SK-N-SH treated with all-trans-retinoic acid at 6 μM for 48 hours (cell line): ENCODE measurements around the gene ITPKB.

Experiments used
- ATAC-seq: fragments of 200-7000 bp; cut with Tn5 transposase; 3 replicates; pipeline ENCODE4 v1.9.1; 2020; ENCODE audit warnings: mild to moderate bottlenecking, moderate library complexity
- ARNTL ChIP-seq: fragments of 450-650 bp; formaldehyde crosslinking; IDR thresholded peaks from 2 replicates; pipeline ENCODE4 v1.5.0; 2020; ENCODE audit warnings: low read depth, mild to moderate bottlenecking, moderate library complexity, borderline replicate concordance
- BACH2 ChIP-seq: fragments of 250-450 bp; sonication (Bioruptor Pico); IDR thresholded peaks from 2 replicates; pipeline ENCODE4 v1.9.0; 2021; ENCODE audit warnings: mild to moderate bottlenecking, borderline replicate concordance
- CSDC2 ChIP-seq: fragments of 250-450 bp; sonication (Bioruptor Pico); IDR thresholded peaks from 2 replicates; pipeline ENCODE4 v1.5.0; 2020; ENCODE audit warnings: mild to moderate bottlenecking, moderate library complexity
- ESRRG ChIP-seq: fragments of 250-450 bp; sonication (Bioruptor Pico); IDR thresholded peaks from 2 replicates; pipeline ENCODE4 v1.6.1; 2021; ENCODE audit warnings: mild to moderate bottlenecking
- GLIS3 ChIP-seq: fragments of 250-450 bp; sonication (Bioruptor Pico); IDR thresholded peaks from 2 replicates; pipeline ENCODE4 v1.5.0; 2020; ENCODE audit warnings: mild to moderate bottlenecking, moderate library complexity
- ISL1 ChIP-seq: fragments of 250-450 bp; sonication (Bioruptor Pico); IDR thresholded peaks from 2 replicates; pipeline ENCODE4 v2.1.2; 2022; ENCODE audit warnings: mild to moderate bottlenecking, moderate library complexity
- OSR1 ChIP-seq: fragments of 250-450 bp; sonication (Bioruptor Pico); IDR thresholded peaks from 2 replicates; pipeline ENCODE4 v1.8.0; 2022; ENCODE audit warnings: moderate library complexity, mild to moderate bottlenecking, inconsistent platforms
- PPARA ChIP-seq: fragments of 250-450 bp; sonication (Bioruptor Pico); IDR thresholded peaks from 2 replicates; pipeline ENCODE4 v1.5.0; 2020; ENCODE audit warnings: mild to moderate bottlenecking, borderline replicate concordance
- RARB ChIP-seq: fragments of 250-450 bp; sonication (Bioruptor Pico); IDR thresholded peaks from 2 replicates; pipeline ENCODE4 v1.8.0; 2021; ENCODE audit warnings: mild to moderate bottlenecking, moderate library complexity
- SNAI2 ChIP-seq: fragments of 250-450 bp; sonication (Bioruptor Pico); IDR thresholded peaks from 2 replicates; pipeline ENCODE4 v1.5.0; 2020; ENCODE audit warnings: mild to moderate bottlenecking, moderate library complexity
- TCF4 ChIP-seq: fragments of 250-450 bp; sonication (Bioruptor Pico); IDR thresholded peaks from 2 replicates; pipeline ENCODE4 v1.8.0; 2021; ENCODE audit warnings: mild to moderate bottlenecking, moderate library complexity, borderline replicate concordance
- TOX ChIP-seq: fragments of 250-450 bp; sonication (Bioruptor Pico); IDR thresholded peaks from 2 replicates; pipeline ENCODE4 v1.8.0; 2021; ENCODE audit warnings: mild to moderate bottlenecking, moderate library complexity, borderline replicate concordance
- TSHZ2 ChIP-seq: fragments of 250-450 bp; sonication (Bioruptor Pico); IDR thresholded peaks from 2 replicates; pipeline ENCODE4 v1.5.0; 2020; ENCODE audit warnings: mild to moderate bottlenecking, moderate library complexity
- ZC3H10 ChIP-seq: fragments of 250-450 bp; sonication (Bioruptor Pico); IDR thresholded peaks from 2 replicates; pipeline ENCODE4 v1.5.1; 2021; ENCODE audit warnings: mild to moderate bottlenecking, moderate library complexity
- ZFP3 ChIP-seq: fragments of 250-450 bp; sonication (Bioruptor Pico); IDR thresholded peaks from 2 replicates; pipeline ENCODE4 v1.5.0; 2020; ENCODE audit warnings: mild to moderate bottlenecking, moderate library complexity
- ZFP30 ChIP-seq: fragments of 450-650 bp; formaldehyde crosslinking; IDR thresholded peaks from 2 replicates; pipeline ENCODE4 v1.5.0; 2022; ENCODE audit warnings: mild to moderate bottlenecking, moderate library complexity
- ZNF70 ChIP-seq: fragments of 450-650 bp; formaldehyde crosslinking; IDR thresholded peaks from 2 replicates; pipeline ENCODE4 v1.5.0; 2020; ENCODE audit warnings: mild to moderate bottlenecking, moderate library complexity
- ZNF8 ChIP-seq: fragments of 450-650 bp; formaldehyde crosslinking; IDR thresholded peaks from 2 replicates; pipeline ENCODE4 v1.5.0; 2020; ENCODE audit warnings: mild to moderate bottlenecking, moderate library complexity
- TF ChIP-seq, protein P1 (sequence below): fragments of 250-450 bp; sonication (Bioruptor Pico); IDR thresholded peaks from 2 replicates; pipeline ENCODE4 v1.8.0; 2020; ENCODE audit warnings: mild to moderate bottlenecking, moderate library complexity, borderline replicate concordance
- TF ChIP-seq, protein P2 (sequence below): fragments of 250-450 bp; sonication (Bioruptor Pico); IDR thresholded peaks from 2 replicates; pipeline ENCODE4 v1.5.1; 2021; ENCODE audit warnings: mild to moderate bottlenecking, moderate library complexity
- TF ChIP-seq, protein P3 (sequence below): fragments of 250-450 bp; sonication (Bioruptor Pico); IDR thresholded peaks from 2 replicates; pipeline ENCODE4 v1.8.0; 2021; ENCODE audit warnings: low read depth, mild to moderate bottlenecking, moderate library complexity, borderline replicate concordance

The ITPKB gene

DNA sequence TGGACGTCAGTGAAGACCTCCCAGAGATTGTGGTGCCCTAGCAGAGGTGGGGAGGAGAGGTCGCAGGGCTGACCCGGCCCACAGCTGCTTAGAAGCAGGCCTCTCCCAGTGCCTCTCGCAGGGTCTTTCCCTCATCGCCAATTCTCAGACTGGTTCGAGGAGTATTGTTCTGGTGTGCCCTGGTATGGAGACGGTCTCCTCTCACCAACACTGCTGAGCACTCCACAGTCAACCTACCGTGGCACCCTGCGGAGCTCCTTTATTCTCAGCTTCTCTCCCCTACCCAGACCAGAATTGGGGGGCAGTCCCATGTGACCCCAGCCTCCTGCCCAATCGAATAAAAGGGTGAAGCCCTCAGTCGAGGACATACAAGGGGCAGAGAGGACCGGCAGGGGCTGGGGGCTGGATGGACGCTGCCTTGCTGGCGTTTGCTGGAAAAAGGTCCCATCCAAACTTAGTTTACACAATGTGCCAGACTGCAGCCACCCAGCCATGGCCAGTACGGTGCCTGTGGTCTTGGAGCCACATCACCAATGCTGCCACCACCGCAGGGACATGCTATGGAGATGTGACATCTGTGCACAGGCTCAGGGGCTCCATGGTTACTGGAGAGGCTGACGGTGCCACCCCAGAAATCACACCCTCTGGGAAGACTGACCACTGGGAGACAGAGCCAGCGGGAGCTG is 109.7 kb downstream of the ITPKB start:
- ATAC-seq, result no peak
- TF ChIP-seq TCF4 (CRISPR knock-in tag) (no peak), ZFP3 (no peak), ZFP30 (no peak), ISL1 (CRISPR knock-in tag) (no peak), CSDC2 (CRISPR knock-in tag) (no peak), PPARA (CRISPR knock-in tag) (no peak), SNAI2 (CRISPR knock-in tag) (no peak), TOX (CRISPR knock-in tag) (no peak)
- TF ChIP-seq, protein P1, sequence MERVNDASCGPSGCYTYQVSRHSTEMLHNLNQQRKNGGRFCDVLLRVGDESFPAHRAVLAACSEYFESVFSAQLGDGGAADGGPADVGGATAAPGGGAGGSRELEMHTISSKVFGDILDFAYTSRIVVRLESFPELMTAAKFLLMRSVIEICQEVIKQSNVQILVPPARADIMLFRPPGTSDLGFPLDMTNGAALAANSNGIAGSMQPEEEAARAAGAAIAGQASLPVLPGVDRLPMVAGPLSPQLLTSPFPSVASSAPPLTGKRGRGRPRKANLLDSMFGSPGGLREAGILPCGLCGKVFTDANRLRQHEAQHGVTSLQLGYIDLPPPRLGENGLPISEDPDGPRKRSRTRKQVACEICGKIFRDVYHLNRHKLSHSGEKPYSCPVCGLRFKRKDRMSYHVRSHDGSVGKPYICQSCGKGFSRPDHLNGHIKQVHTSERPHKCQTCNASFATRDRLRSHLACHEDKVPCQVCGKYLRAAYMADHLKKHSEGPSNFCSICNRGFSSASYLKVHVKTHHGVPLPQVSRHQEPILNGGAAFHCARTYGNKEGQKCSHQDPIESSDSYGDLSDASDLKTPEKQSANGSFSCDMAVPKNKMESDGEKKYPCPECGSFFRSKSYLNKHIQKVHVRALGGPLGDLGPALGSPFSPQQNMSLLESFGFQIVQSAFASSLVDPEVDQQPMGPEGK (CRISPR knock-in tag), result no peak

GRCh38 chr1:226628612-226629155 is 110.4 kb downstream of the ITPKB start:
- no peak for ATAC-seq

DNA sequence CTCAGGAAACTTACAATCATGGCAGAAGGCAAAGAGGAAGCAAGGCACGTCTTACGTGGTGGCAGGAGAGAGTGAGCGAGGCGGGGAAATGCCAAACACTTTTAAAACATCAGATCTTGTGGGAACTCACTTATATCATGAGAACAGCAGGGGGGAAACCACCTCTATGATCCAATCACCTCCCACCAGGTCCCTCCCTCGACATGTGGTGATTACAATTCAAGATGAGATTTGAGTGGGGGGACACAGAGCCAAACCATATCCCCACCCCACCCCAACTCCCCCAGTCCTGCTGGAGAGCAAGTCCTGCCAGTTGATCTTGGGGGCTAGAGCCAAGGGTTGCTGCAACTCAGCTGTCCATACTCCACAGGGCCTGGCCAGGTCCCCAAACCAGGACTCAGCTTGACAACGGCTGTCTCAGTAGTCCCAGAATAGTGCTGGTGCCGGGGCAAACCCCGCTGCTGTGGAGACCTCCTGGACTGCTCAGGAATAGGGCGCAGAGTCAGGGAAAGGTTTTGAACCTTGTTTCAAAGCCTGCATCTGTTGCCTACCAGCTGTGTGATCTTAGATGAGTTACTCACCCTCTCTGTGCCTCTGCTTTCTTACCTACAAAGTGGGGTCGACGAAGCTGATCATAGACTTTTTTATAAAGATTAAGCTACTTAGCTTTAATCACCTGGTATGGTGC is 111.0 kb downstream of the ITPKB start:
- no peak for TF ChIP-seq CSDC2 (CRISPR knock-in tag)
- TF ChIP-seq TSHZ2 (CRISPR knock-in tag), result no peak
- no peak for TF ChIP-seq ZNF70 (CRISPR knock-in tag)
- TF ChIP-seq RARB, result no peak
- TF ChIP-seq ZC3H10 (CRISPR knock-in tag), result no peak
- no peak for TF ChIP-seq ZFP3
- no peak for TF ChIP-seq ESRRG (CRISPR knock-in tag)
- TF ChIP-seq PPARA (CRISPR knock-in tag), result no peak
- no peak for TF ChIP-seq ARNTL (CRISPR knock-in tag)
- TF ChIP-seq ZNF8 (CRISPR knock-in tag), result no peak
- no peak for TF ChIP-seq ISL1 (CRISPR knock-in tag)
- TF ChIP-seq GLIS3 (CRISPR knock-in tag), result no peak
- TF ChIP-seq ZFP30, result no peak
- TF ChIP-seq TOX (CRISPR knock-in tag), result no peak
- TF ChIP-seq, protein P2, sequence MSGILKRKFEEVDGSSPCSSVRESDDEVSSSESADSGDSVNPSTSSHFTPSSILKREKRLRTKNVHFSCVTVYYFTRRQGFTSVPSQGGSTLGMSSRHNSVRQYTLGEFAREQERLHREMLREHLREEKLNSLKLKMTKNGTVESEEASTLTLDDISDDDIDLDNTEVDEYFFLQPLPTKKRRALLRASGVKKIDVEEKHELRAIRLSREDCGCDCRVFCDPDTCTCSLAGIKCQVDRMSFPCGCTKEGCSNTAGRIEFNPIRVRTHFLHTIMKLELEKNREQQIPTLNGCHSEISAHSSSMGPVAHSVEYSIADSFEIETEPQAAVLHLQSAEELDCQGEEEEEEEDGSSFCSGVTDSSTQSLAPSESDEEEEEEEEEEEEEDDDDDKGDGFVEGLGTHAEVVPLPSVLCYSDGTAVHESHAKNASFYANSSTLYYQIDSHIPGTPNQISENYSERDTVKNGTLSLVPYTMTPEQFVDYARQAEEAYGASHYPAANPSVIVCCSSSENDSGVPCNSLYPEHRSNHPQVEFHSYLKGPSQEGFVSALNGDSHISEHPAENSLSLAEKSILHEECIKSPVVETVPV (CRISPR knock-in tag), result no peak
- TF ChIP-seq SNAI2 (CRISPR knock-in tag), result no peak
- TF ChIP-seq OSR1 (CRISPR knock-in tag), result no peak
- no peak for ATAC-seq

More at GRCh38 chr1:226628612-226629155, 110.4 kb downstream of the ITPKB start:
- TF ChIP-seq TOX (CRISPR knock-in tag) (no peak), TCF4 (CRISPR knock-in tag) (no peak), RARB (no peak), ZNF8 (CRISPR knock-in tag) (no peak), ESRRG (CRISPR knock-in tag) (no peak), ISL1 (CRISPR knock-in tag) (no peak), BACH2 (CRISPR knock-in tag) (no peak), ZFP3 (no peak), PPARA (CRISPR knock-in tag) (no peak)
- TF ChIP-seq, protein P3, sequence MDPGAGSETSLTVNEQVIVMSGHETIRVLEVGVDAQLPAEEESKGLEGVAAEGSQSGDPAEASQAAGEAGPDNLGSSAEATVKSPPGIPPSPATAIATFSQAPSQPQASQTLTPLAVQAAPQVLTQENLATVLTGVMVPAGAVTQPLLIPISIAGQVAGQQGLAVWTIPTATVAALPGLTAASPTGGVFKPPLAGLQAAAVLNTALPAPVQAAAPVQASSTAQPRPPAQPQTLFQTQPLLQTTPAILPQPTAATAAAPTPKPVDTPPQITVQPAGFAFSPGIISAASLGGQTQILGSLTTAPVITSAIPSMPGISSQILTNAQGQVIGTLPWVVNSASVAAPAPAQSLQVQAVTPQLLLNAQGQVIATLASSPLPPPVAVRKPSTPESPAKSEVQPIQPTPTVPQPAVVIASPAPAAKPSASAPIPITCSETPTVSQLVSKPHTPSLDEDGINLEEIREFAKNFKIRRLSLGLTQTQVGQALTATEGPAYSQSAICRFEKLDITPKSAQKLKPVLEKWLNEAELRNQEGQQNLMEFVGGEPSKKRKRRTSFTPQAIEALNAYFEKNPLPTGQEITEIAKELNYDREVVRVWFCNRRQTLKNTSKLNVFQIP (CRISPR knock-in tag), result no peak
